Suprapubic skin (tissue), 4 donors: ENCODE measurements around the gene PHOSPHO1. TPM values are rescaled to one million over a fixed set of nuclear protein-coding genes. Genes with fewer than 3 reads are reported as not detected.

Experiments
- DNase-seq, 2 donors: peaks; one replicate each; pipeline ENCODE4 v3.0.0-alpha.2; 2019; ENCODE audit warnings: low spot score in 2 of 2
- H3K27ac ChIP-seq: fragments of 200-600 bp; sonication (generic); one replicate; pipeline ENCODE4 v1.5.1; 2019
- H3K27me3 ChIP-seq: fragments of 200-600 bp; sonication (generic); one replicate; pipeline ENCODE4 v1.5.1; 2019
- H3K36me3 ChIP-seq: fragments of 200-600 bp; sonication (generic); one replicate; pipeline ENCODE4 v1.5.1; 2019
- H3K4me1 ChIP-seq: fragments of 200-600 bp; sonication (generic); one replicate; pipeline ENCODE4 v1.5.1; 2019
- H3K4me3 ChIP-seq: fragments of 200-600 bp; sonication (generic); one replicate; pipeline ENCODE4 v1.5.1; 2019; ENCODE audit warnings: mild to moderate bottlenecking
- H3K9me3 ChIP-seq: fragments of 200-600 bp; sonication (generic); one replicate; pipeline ENCODE4 v1.5.1; 2019
- CTCF ChIP-seq, 2 donors: fragments of 200-600 bp in 1 of 2; fragments of 450-650 bp in 1 of 2; sonication (generic) in 1 of 2; IDR thresholded peaks; one replicate each; pipeline ENCODE4 v1.5.1; 2016 to 2019; ENCODE audit warnings: antibody characterized with exemption in 2 of 2, mild to moderate bottlenecking in 1 of 2, moderate library complexity in 1 of 2
- EP300 ChIP-seq: sonication (generic); formaldehyde crosslinking; IDR thresholded peaks from one replicate; pipeline ENCODE4 v1.6.1; 2017; ENCODE audit warnings: antibody characterized with exemption
- POLR2A ChIP-seq, 2 donors: fragments of 450-650 bp; IDR thresholded peaks; one replicate each; pipeline ENCODE4 v1.6.1; 2017; ENCODE audit warnings: antibody characterized with exemption in 2 of 2, mild to moderate bottlenecking in 2 of 2, moderate library complexity in 2 of 2
- POLR2AphosphoS5 ChIP-seq, 3 donors: sonication (generic); formaldehyde crosslinking; IDR thresholded peaks; one replicate each; pipeline ENCODE4 v1.6.1; 2017; ENCODE audit warnings: antibody characterized with exemption in 3 of 3
- WGBS: methylation state at CpG from one replicate; pipeline ENCODE4 v1.1.5; 2018; 5-methylcytosine and 5-hydroxymethylcytosine counted together
- total RNA-seq, 4 donors: library from RNA; depleted of rRNA; stranded (reverse); fragments of >200 nt; gene quantifications; one replicate each; pipeline ENCODE4 v1.1.0, GENCODE V29; 2016

PHOSPHO1 gene
- total RNA-seq, 4 donors from 2014 or later: 0.70 to 0.79 TPM; not detected in 2

GRCh38 chr17:49209061-49209571, 21.5 kb downstream of the PHOSPHO1 start:
- no peak overlapping the region for H3K4me3 ChIP-seq

GRCh38 chr17:49204516-49204915, 26.1 kb downstream of the PHOSPHO1 start:
- WGBS: 93% methylated on average over 2 of the region's 2 CpGs
- DNase-seq: no peak
- Histone ChIP-seq H3K27ac (no peak overlapping the region), H3K4me3 (no peak overlapping the region), H3K4me1 (no peaks in the 10 kb centered on the region), H3K27me3 (peaks cover 23% of the 10 kb centered on the region), H3K9me3 (no peaks in the 10 kb centered on the region), H3K36me3 (no peaks in the 10 kb centered on the region)
- no peak for TF ChIP-seq EP300
- no peak for TF ChIP-seq POLR2AphosphoS5 (IDR thresholded peaks at IDR 0.05)
- TF ChIP-seq CTCF (IDR thresholded peaks at IDR 0.05): no peak
- no peak for TF ChIP-seq POLR2A (IDR thresholded peaks at IDR 0.05)

More at GRCh38 chr17:49209061-49209571, 21.5 kb downstream of the PHOSPHO1 start:
- no peak overlapping the region for H3K27ac ChIP-seq
- 90% methylated on average over 10 of the region's 10 CpGs for WGBS
- no peaks in the 10 kb centered on the region for H3K36me3 ChIP-seq
- TF ChIP-seq CTCF (IDR thresholded peaks at IDR 0.05) (no peak), POLR2AphosphoS5 (IDR thresholded peaks at IDR 0.05) (no peak), POLR2A (IDR thresholded peaks at IDR 0.05) (no peak), EP300 (no peak)
- no peaks in the 10 kb centered on the region for H3K9me3 ChIP-seq
- no peak for DNase-seq
- peaks cover 34% of the 10 kb centered on the region for H3K27me3 ChIP-seq
- H3K4me1 ChIP-seq: peaks cover 5% of the 10 kb centered on the region

- 65% methylated on average over 2 of the region's 2 CpGs for WGBS
- no peak for DNase-seq
- H3K4me3 ChIP-seq: no peak overlapping the region
- H3K27me3 ChIP-seq: peaks cover 18% of the 10 kb centered on the region
- TF ChIP-seq CTCF (IDR thresholded peaks at IDR 0.05) (no peak), EP300 (no peak), POLR2A (IDR thresholded peaks at IDR 0.05) (no peak), POLR2AphosphoS5 (IDR thresholded peaks at IDR 0.05) (no peak)
- no peaks in the 10 kb centered on the region for H3K9me3 ChIP-seq
- no peaks in the 10 kb centered on the region for H3K36me3 ChIP-seq
- H3K27ac ChIP-seq: no peak overlapping the region
- no peaks in the 10 kb centered on the region for H3K4me1 ChIP-seq
Observed at GRCh38 chr17:49203796-49204195, 26.8 kb downstream of the PHOSPHO1 start.

GRCh38 chr17:49201481-49201927, 29.1 kb downstream of the PHOSPHO1 start:
- WGBS: 80% methylated on average over 6 of the region's 8 CpGs
- TF ChIP-seq CTCF (IDR thresholded peaks at IDR 0.05) (no peak), POLR2A (IDR thresholded peaks at IDR 0.05) (no peak), POLR2AphosphoS5 (IDR thresholded peaks at IDR 0.05) (no peak), EP300 (no peak)
- no peaks in the 10 kb centered on the region for H3K4me1 ChIP-seq
- no peak overlapping the region for H3K4me3 ChIP-seq
- no peak overlapping the region for H3K27ac ChIP-seq
- H3K9me3 ChIP-seq: no peaks in the 10 kb centered on the region
- DNase-seq: no peak
- H3K27me3 ChIP-seq: peaks cover 6% of the 10 kb centered on the region
- H3K36me3 ChIP-seq: no peaks in the 10 kb centered on the region

- 88% methylated on average over 13 of the region's 13 CpGs for WGBS
- H3K27me3 ChIP-seq: peaks cover 6% of the 10 kb centered on the region
- TF ChIP-seq CTCF (IDR thresholded peaks at IDR 0.05): no peak
- no peak for TF ChIP-seq EP300
- no peak for TF ChIP-seq POLR2AphosphoS5 (IDR thresholded peaks at IDR 0.05)
- no peak for TF ChIP-seq POLR2A (IDR thresholded peaks at IDR 0.05)
- no peaks in the 10 kb centered on the region for H3K4me1 ChIP-seq
- no peak overlapping the region for H3K4me3 ChIP-seq
- no peaks in the 10 kb centered on the region for H3K9me3 ChIP-seq
- no peak for DNase-seq
- no peak overlapping the region for H3K27ac ChIP-seq
- H3K36me3 ChIP-seq: no peaks in the 10 kb centered on the region
Observed at GRCh38 chr17:49200423-49201083, 30.0 kb downstream of the PHOSPHO1 start.
